GM12878 (cell line): Measurements from ENCODE around the gene ATF3. TPM values are rescaled to one million over a fixed set of nuclear protein-coding genes. Genes with fewer than 3 reads are reported as not detected.
A peak's percentile ranks its signal among the peaks of the same experiment; 100 is the strongest.

Source experiments
- ATF2 ChIP-seq: IDR thresholded peaks from 2 replicates; pipeline ENCODE4 v1.6.1; 2012; ENCODE audit warnings: low read length, inconsistent platforms
- BHLHE40 ChIP-seq, 2 experiments: fragments of 450-650 bp in 1 of 2; IDR thresholded peaks; 2 replicates each; pipeline ENCODE4 v1.6.1; 2011 to 2017; ENCODE audit warnings: low read depth in 2 of 2, borderline replicate concordance in 1 of 2, improper control_type of control experiment in 1 of 2, low read length in 1 of 2, mild to moderate bottlenecking in 1 of 2
- DPF2 ChIP-seq: fragments of 450-650 bp; IDR thresholded peaks from 2 replicates; pipeline ENCODE4 v1.6.1; 2017; ENCODE audit warnings: mild to moderate bottlenecking
- E4F1 ChIP-seq: fragments of 450-650 bp; IDR thresholded peaks from 2 replicates; pipeline ENCODE4 v1.6.1; 2018; ENCODE audit warnings: borderline replicate concordance, mild to moderate bottlenecking; ENCODE audit not compliant: partially characterized antibody
- ELK1 ChIP-seq: IDR thresholded peaks from 2 replicates; pipeline ENCODE4 v1.6.1; 2012; ENCODE audit warnings: low read depth, low read length, improper control_type of control experiment
- EP300 ChIP-seq, 2 experiments: fragments of 150-350 bp in 1 of 2; IDR thresholded peaks; 2 replicates each; pipeline ENCODE4 v1.6.1; 2011 to 2012; ENCODE audit warnings: low read depth in 2 of 2, low read length in 2 of 2, borderline replicate concordance in 1 of 2, improper control_type of control experiment in 1 of 2, inconsistent platforms in 1 of 2; ENCODE audit not compliant: control insufficient read depth in 1 of 2
- EZH2 ChIP-seq: IDR thresholded peaks from 2 replicates; pipeline ENCODE4 v1.6.1; 2012; ENCODE audit warnings: low read depth, mild to moderate bottlenecking, control low read depth, inconsistent platforms, low read length, borderline replicate concordance; ENCODE audit not compliant: control insufficient read depth
- FOS ChIP-seq: IDR thresholded peaks from 3 replicates; pipeline ENCODE4 v1.6.1; 2011; ENCODE audit warnings: borderline replicate concordance; ENCODE audit not compliant: insufficient read length; ENCODE audit errors: extremely low read depth
- FOXK2 ChIP-seq: fragments of 450-650 bp; IDR thresholded peaks from 2 replicates; pipeline ENCODE4 v1.6.1; 2017; ENCODE audit warnings: mild to moderate bottlenecking, moderate library complexity
- GABPA ChIP-seq: IDR thresholded peaks from 2 replicates; pipeline ENCODE4 v1.6.1; 2014; ENCODE audit warnings: antibody characterized with exemption, low read depth, mild to moderate bottlenecking, inconsistent platforms
- HSF1 ChIP-seq: fragments of 150-350 bp; IDR thresholded peaks from 2 replicates; pipeline ENCODE4 v1.6.1; 2014; ENCODE audit warnings: mild to moderate bottlenecking, low read depth, low read length
- IKZF2 ChIP-seq, 2 experiments: fragments of 450-650 bp; IDR thresholded peaks; 2 replicates each; pipeline ENCODE4 v1.6.1; 2017; ENCODE audit warnings: mild to moderate bottlenecking in 2 of 2, moderate library complexity in 2 of 2
- MEF2A ChIP-seq: IDR thresholded peaks from 2 replicates; pipeline ENCODE4 v1.6.1; 2011; ENCODE audit warnings: low read depth, mild to moderate bottlenecking, low read length, moderate library complexity; ENCODE audit not compliant: insufficient read depth
- MYC ChIP-seq: IDR thresholded peaks from 2 replicates; pipeline ENCODE4 v1.6.1; 2011; ENCODE audit warnings: mild to moderate bottlenecking, low read length, moderate library complexity, inconsistent platforms; ENCODE audit not compliant: insufficient read depth, insufficient replicate concordance, insufficient read length, severe bottlenecking
- NRF1 ChIP-seq: conservative IDR thresholded peaks from 2 replicates; pipeline ENCODE4 v1.6.1; 2011; ENCODE audit warnings: mild to moderate bottlenecking, low read depth, low read length, improper control_type of control experiment
- POLR2AphosphoS5 ChIP-seq: IDR thresholded peaks from 2 replicates; pipeline ENCODE4 v1.6.1; 2011; ENCODE audit warnings: mild to moderate bottlenecking, low read length, inconsistent platforms
- RELA ChIP-seq: fragments of 450-650 bp; IDR thresholded peaks from 2 replicates; pipeline ENCODE4 v1.8.0; 2014; ENCODE audit warnings: borderline replicate concordance; ENCODE audit not compliant: partially characterized antibody
- RUNX3 ChIP-seq: IDR thresholded peaks from 2 replicates; pipeline ENCODE4 v1.6.1; 2012; ENCODE audit warnings: low read length, inconsistent platforms
- SMC3 ChIP-seq: IDR thresholded peaks from 2 replicates; pipeline ENCODE4 v1.6.1; 2011; ENCODE audit warnings: low read length, improper control_type of control experiment, borderline replicate concordance
- SUPT20H ChIP-seq: IDR thresholded peaks from 2 replicates; pipeline ENCODE4 v1.6.1; 2011; ENCODE audit warnings: low read depth, mild to moderate bottlenecking, low read length, moderate library complexity, borderline replicate concordance; ENCODE audit not compliant: control insufficient read depth
- TARDBP ChIP-seq: IDR thresholded peaks from 2 replicates; pipeline ENCODE4 v1.6.1; 2016; ENCODE audit warnings: borderline replicate concordance
- ZNF24 ChIP-seq: fragments of 450-650 bp; IDR thresholded peaks from 2 replicates; pipeline ENCODE4 v1.6.1; 2017; ENCODE audit warnings: antibody characterized with exemption, mild to moderate bottlenecking
- ZNF622 ChIP-seq: fragments of 450-650 bp; IDR thresholded peaks from 2 replicates; pipeline ENCODE4 v1.6.1; 2017; ENCODE audit warnings: mild to moderate bottlenecking, inconsistent platforms
- polyA plus RNA-seq, 11 experiments: library from polyadenylated mRNA; depleted of rRNA in 4 of 11; unstranded in 6 of 11; stranded (reverse) in 5 of 11; fragments of >200 nt; fragmentation: Nextera tagmentation in 4 of 11; fragmentation: Illumina TruSeq in 1 of 11; extraction: Ambion mirVana in 4 of 11; extraction: Trizol in 1 of 11; gene quantifications; 1 replicate in 1 of 11; 2 replicates in 10 of 11; pipeline versions ENCODE4 v1.2.1 to v1.2.3, GENCODE V29; 2011 to 2016; ENCODE audit warnings: inconsistent platforms in 2 of 11, missing spikeins in 2 of 11, low read depth in 1 of 11
- total RNA-seq, 4 experiments: library from RNA; depleted of rRNA in 3 of 4; stranded (reverse); fragments of >200 nt in 3 of 4; fragmentation: Illumina TruSeq in 1 of 4; extraction: Trizol in 1 of 4; gene quantifications; 2 replicates each; pipeline versions ENCODE4 v1.2.1 to v1.2.3, GENCODE V29; 2013 to 2021

The ATF3 gene
- total and polyA plus RNA-seq, 10 of the 15 experiments (the other 5 are each of a cell fraction or from before 2014, with no cell fraction given), result 3.0 to 13.9 (median 8.3) TPM

- TF ChIP-seq HSF1 (no peak), SMC3 (peak; percentile 15; the same call in 1 of the 2 replicates), ATF2 (peak; percentile 99), GABPA (peak; percentile 72), IKZF2 (IDR thresholded peaks at IDR 0.05) (peak; percentile 94 to 96), NRF1 (no peak), RUNX3 (peak; percentile 89), DPF2 (no peak; the same call in none of the 2 replicates), FOS (no peak), TARDBP (no peak), E4F1 (no peak), ZNF24 (no peak; the same call in 1 of the 2 replicates), RELA (peak; percentile 81), ZNF622 (no peak), FOXK2 (no peak), ELK1 (no peak), POLR2AphosphoS5 (no peak), MYC (no peak), MEF2A (peak; percentile 77), BHLHE40 (IDR thresholded peaks at IDR 0.05; ENCODE audit: borderline replicate concordance in 1 of 2, low read depth in 2 of 2, low read length in 1 of 2) (peak; percentile 91 to 94), SUPT20H (no peak), EZH2 (no peak), EP300 (IDR thresholded peaks at IDR 0.05; ENCODE audit: borderline replicate concordance in 1 of 2, control insufficient read depth in 1 of 2, low read depth in 2 of 2, low read length in 2 of 2) (peak; percentile 93)
These were observed 41.8 kb upstream of the ATF3 start (continued) for GRCh38 chr1:212566522-212567479.
